HEK293T (cell line): ENCODE data around the gene ADPRHL1.

Source experiments
- CTCF ChIA-PET: fragments of 350-600 bp; formaldehyde crosslinking; extraction: SDS; loops from one replicate; lab custom pipeline; 2021; ENCODE audit warnings: antibody characterized with exemption, inconsistent platforms; lab: Yijun Ruan, JAX
- POLR2A ChIA-PET: fragments of 350-600 bp; formaldehyde crosslinking; extraction: SDS; loops from one replicate; lab custom pipeline; 2020; ENCODE audit warnings: antibody characterized with exemption, inconsistent platforms; lab: Yijun Ruan, JAX
- DNase-seq: peaks from one replicate; pipeline ENCODE4 v3.0.0; 2012; ENCODE audit warnings: mixed read lengths; ENCODE audit errors: extremely low spot score
- ARNT ChIP-seq: fragments of 450-650 bp; IDR thresholded peaks from 2 replicates; pipeline ENCODE4 v1.6.1; 2017; ENCODE audit warnings: mild to moderate bottlenecking
- BHLHE40 ChIP-seq: fragments of 450-650 bp; IDR thresholded peaks from 2 replicates; pipeline ENCODE4 v1.6.1; 2016; ENCODE audit warnings: mild to moderate bottlenecking, moderate library complexity, borderline replicate concordance
- CTBP1 ChIP-seq: fragments of 450-650 bp; IDR thresholded peaks from 2 replicates; pipeline ENCODE4 v1.6.1; 2016; ENCODE audit warnings: borderline replicate concordance
- ELF4 ChIP-seq: fragments of 450-650 bp; IDR thresholded peaks from 2 replicates; pipeline ENCODE4 v1.6.1; 2017; ENCODE audit warnings: antibody characterized with exemption
- FOXA1 ChIP-seq: fragments of 450-650 bp; IDR thresholded peaks from 2 replicates; pipeline ENCODE4 v1.6.1; 2016; ENCODE audit warnings: mild to moderate bottlenecking
- FOXK2 ChIP-seq: fragments of 450-650 bp; IDR thresholded peaks from 2 replicates; pipeline ENCODE4 v1.6.1; 2016; ENCODE audit warnings: mild to moderate bottlenecking
- FOXM1 ChIP-seq: fragments of 450-650 bp; IDR thresholded peaks from 2 replicates; pipeline ENCODE4 v1.6.1; 2017; ENCODE audit warnings: mild to moderate bottlenecking, borderline replicate concordance
- HDGF ChIP-seq: fragments of 450-650 bp; IDR thresholded peaks from 2 replicates; pipeline ENCODE4 v1.6.1; 2017; ENCODE audit warnings: antibody characterized with exemption, borderline replicate concordance
- L3MBTL2 ChIP-seq: fragments of 450-650 bp; conservative IDR thresholded peaks from 2 replicates; pipeline ENCODE4 v1.6.1; 2016; ENCODE audit warnings: mild to moderate bottlenecking
- LEF1 ChIP-seq: fragments of 450-650 bp; IDR thresholded peaks from 2 replicates; pipeline ENCODE4 v1.6.1; 2017; ENCODE audit warnings: mild to moderate bottlenecking, borderline replicate concordance
- NFRKB ChIP-seq: fragments of 450-650 bp; IDR thresholded peaks from 2 replicates; pipeline ENCODE4 v1.6.1; 2016; ENCODE audit warnings: mild to moderate bottlenecking, moderate library complexity
- PKNOX1 ChIP-seq: fragments of 450-650 bp; IDR thresholded peaks from 2 replicates; pipeline ENCODE4 v1.6.1; 2016
- SP1 ChIP-seq: fragments of 450-650 bp; IDR thresholded peaks from 2 replicates; pipeline ENCODE4 v1.6.1; 2017
- SUZ12 ChIP-seq: fragments of 450-650 bp; IDR thresholded peaks from 2 replicates; pipeline ENCODE4 v1.6.1; 2016; ENCODE audit warnings: mild to moderate bottlenecking
- TARDBP ChIP-seq: fragments of 450-650 bp; IDR thresholded peaks from 2 replicates; pipeline ENCODE4 v1.6.1; 2016
- ZNF384 ChIP-seq: fragments of 450-650 bp; IDR thresholded peaks from 2 replicates; pipeline ENCODE4 v1.6.1; 2016

ADPRHL1 gene

GRCh38 chr13:113356596-113356995 lies 96.7 kb downstream of the ADPRHL1 start:
- no peak for DNase-seq
- TF ChIP-seq PKNOX1: no peak
- TF ChIP-seq CTBP1: no peak
- TF ChIP-seq L3MBTL2: no peak
- no peak for TF ChIP-seq SUZ12
- TF ChIP-seq ZNF384: no peak
- TF ChIP-seq HDGF: no peak
- TF ChIP-seq BHLHE40: no peak
- TF ChIP-seq LEF1: no peak
- TF ChIP-seq FOXM1: no peak
- no peak for TF ChIP-seq TARDBP
- no peak for TF ChIP-seq FOXK2
- TF ChIP-seq FOXA1: no peak
- no peak for TF ChIP-seq ARNT
- TF ChIP-seq NFRKB: no peak
- no peak for TF ChIP-seq ELF4
- no peak for TF ChIP-seq SP1
- CTCF ChIA-PET: no interaction called here
- POLR2A ChIA-PET: no interaction called here

GRCh38 chr13:113355621-113356020 lies 97.7 kb downstream of the ADPRHL1 start:
- CTCF ChIA-PET: no interaction called here
- no peak for DNase-seq
- TF ChIP-seq CTBP1: no peak
- no peak for TF ChIP-seq NFRKB
- TF ChIP-seq FOXA1: no peak
- TF ChIP-seq PKNOX1: no peak
- TF ChIP-seq HDGF: no peak
- no peak for TF ChIP-seq FOXM1
- no peak for TF ChIP-seq ZNF384
- no peak for TF ChIP-seq SP1
- TF ChIP-seq ELF4: no peak
- TF ChIP-seq ARNT: no peak
- TF ChIP-seq FOXK2: no peak
- POLR2A ChIA-PET: no interaction called here

DNA sequence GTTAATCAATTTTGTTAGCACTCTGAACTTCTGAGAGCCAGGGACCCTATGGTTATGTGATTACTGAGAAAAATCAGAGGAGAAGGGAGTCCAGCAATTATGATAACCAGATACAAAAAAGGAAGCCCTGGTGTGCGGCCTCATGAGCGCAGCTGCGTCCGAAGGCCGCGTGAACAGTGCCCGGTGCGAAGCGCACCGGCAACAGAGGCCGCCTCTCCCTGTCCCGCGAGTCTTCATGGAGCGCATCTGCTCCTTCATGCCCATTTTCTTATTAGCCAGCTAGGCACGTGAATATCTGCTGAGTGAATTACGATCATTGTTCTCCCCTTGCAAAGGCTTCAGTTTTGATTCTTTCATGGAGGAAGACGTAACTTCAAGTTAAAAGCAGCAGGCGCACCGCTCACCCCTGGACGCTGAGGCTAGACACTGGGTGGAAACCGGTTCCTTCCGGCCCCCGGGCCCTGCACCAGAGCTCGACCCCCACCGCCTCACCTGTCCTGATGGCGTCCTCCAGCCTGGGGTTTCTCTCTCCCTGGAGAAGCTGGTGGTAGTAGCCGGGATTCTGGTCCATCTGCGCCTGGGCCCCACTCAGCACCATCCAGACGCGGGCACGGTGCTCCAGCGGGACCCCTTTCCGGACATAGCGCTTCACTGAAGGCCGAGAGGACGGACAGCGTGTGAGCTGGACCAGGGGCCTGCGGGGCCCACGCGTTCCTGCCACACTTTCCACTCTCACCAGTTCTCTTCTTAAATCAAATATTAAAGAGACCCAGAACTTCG lies 98.3 kb downstream of the ADPRHL1 start:
- DNase-seq: no peak
- TF ChIP-seq TARDBP: no peak
- TF ChIP-seq ARNT: no peak
- CTCF ChIA-PET: no interaction called here
- POLR2A ChIA-PET: no interaction called here

- DNase-seq: no peak
- CTCF ChIA-PET: no interaction called here
- TF ChIP-seq HDGF (no peak), NFRKB (no peak), SP1 (no peak), ARNT (no peak), TARDBP (no peak), FOXA1 (no peak), SUZ12 (no peak), ZNF384 (no peak), PKNOX1 (no peak), FOXM1 (no peak), FOXK2 (no peak), ELF4 (no peak)
- POLR2A ChIA-PET: no interaction called here
Measured at GRCh38 chr13:113353254-113353653, 100.0 kb downstream of the ADPRHL1 start.

DNA sequence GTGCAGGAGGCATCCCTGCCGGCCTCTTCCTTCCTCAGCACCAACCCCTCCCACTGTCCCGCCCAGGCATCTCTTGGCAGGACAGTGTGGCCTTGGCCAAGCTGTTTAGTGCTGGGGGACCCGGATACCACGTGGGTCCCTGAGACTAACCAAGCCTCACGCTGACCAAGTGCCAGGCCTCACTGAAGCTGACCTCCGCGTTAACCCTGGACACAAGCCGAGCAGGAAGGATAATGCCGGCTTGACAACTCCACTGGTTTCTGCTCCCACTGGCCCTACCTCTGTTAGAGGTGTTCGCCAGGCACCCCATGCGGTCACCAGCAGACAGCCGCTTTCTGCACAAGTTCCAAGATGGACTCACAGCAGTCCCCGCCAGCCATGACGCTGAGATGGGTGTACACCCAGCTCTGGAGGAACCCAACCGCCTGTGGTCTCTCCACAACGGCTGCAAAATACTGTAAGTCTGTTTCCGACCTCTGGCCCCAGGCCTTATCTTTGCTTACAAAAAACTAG lies 101.7 kb downstream of the ADPRHL1 start:
- TF ChIP-seq PKNOX1 (no peak), ELF4 (no peak)
- DNase-seq: no peak
- CTCF ChIA-PET: no interaction called here
- POLR2A ChIA-PET: no interaction called here

GRCh38 chr13:113350938-113351335 lies 102.4 kb downstream of the ADPRHL1 start:
- TF ChIP-seq ARNT: no peak
- no peak for TF ChIP-seq L3MBTL2
- no peak for TF ChIP-seq CTBP1
- no peak for TF ChIP-seq FOXK2
- TF ChIP-seq PKNOX1: no peak
- no peak for TF ChIP-seq SUZ12
- no peak for TF ChIP-seq NFRKB
- TF ChIP-seq SP1: no peak
- TF ChIP-seq TARDBP: no peak
- TF ChIP-seq HDGF: no peak
- no peak for DNase-seq
- CTCF ChIA-PET: no interaction called here
- POLR2A ChIA-PET: no interaction called here
